Muscle of back (tissue), 11 donors: ENCODE data around the gene FOXP1. TPM values are rescaled to one million over a fixed set of nuclear protein-coding genes. Genes with fewer than 3 reads are reported as not detected.

Experiments used
- DNase-seq, 3 donors: peaks; one replicate each; pipeline versions ENCODE4 v3.0.0 to v3.0.0-alpha.2; 2013
- polyA plus RNA-seq, 10 donors: library from polyadenylated mRNA; unstranded; fragments of 120-200 nt; gene quantifications; one replicate each; pipeline ENCODE4 v1.2.1, GENCODE V29; 2013; ENCODE audit not compliant: insufficient read length in 10 of 10

Gene FOXP1
- polyA plus RNA-seq, 10 donors = 17.1 to 26.3 (median 20.8) TPM

DNA sequence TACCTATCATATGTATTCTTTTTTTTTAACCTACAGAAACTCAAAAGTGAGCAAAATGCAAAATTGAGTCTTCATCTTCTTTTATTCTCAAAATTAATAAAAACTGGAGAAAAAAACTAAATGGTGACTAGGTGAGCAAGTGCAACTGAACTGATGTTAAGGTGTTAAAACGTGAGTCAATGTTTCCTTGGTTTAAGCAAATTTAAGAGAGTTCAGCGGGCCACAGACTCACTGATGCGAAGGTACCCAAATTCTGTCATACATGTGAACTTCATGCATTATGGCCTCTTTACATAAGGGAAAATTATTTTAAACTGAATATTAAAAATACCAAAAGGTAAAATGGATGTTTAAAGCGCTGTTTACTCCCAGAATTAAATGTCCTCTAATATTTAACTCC is 206.6 kb downstream of the FOXP1 start:
- no peak for DNase-seq

DNA sequence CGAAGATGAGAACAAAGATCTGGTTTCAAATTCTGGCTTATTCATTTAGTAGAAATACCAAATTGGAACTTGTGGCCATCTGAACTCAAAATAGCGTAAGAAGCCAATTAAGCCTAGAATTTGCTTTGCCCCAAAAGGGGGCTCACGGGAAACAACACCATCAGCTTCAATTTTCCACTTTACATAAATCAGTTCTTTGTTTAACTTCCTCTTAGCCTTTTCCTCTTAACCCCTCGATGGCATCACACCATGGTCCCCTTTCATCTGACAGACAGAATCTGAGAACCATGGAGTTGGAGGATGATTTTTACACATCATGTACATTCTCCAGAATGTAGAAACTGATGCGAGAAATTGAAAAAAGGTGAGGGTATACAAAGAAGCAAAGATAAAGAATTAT is 207.0 kb downstream of the FOXP1 start:
- DNase-seq = no peak

GRCh38 chr3:71374582-71374981 is 208.9 kb downstream of the FOXP1 start:
- DNase-seq = no peak

DNA sequence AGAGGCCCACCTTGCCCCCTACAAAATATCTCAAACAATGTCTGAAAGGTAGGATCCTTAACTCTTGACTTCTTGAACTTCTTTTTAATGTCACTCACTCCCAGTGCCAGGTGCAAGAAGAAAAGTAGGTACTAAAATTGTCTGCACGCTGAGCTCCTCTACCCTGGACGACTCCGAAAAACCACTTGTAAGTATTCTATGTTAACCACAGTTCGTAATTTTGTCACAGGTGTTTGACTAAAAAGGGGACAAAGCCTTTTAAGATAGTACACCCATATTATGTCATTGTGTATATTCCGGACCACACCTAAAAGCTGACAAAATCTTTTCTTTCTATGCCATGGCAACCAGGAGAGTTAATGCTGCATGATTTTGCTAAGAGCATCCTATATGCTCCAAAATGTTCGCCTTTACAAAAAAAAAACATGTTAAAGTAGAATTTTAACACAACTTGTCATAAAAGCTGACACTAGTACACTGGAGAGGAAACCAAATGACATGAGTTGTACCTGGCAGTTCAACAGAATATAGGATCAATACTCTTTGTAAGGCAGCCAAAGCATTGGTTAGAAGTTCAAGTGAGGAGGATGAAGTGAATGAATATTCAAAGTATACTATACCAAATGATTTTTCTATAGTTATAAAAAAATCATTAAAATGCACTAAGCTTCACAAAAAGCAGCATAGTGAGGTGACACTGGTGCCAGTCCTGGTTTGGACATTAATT is 210.5 kb downstream of the FOXP1 start:
- no peak for DNase-seq

DNA sequence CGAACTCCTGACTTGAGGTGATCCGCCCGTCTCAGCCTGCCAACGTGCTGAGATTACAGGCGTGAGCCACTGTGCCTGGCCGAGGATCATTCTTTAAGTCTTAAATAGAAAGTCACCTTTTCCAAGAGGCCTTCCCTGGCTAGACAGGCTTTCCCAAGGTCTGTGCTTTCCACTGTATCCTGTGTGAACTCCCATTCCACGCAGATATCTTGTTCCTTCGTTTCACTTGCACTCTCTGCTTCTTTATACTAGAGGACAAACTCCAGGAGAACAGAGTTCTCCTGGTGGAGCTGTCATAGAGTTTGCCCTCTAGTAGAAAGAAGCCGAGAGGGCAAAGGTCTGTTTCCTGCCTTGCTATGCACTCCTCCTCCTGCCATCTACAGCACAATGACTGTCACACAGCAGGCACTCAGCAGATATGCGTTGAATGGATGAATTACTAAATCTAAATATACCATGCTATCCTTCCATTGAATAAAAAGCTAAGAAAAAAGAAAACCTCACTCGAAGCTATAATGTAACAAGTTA is 211.2 kb downstream of the FOXP1 start:
- no peak for DNase-seq

- DNase-seq = no peak
Measured at GRCh38 chr3:71371282-71371681, 212.2 kb downstream of the FOXP1 start.

GRCh38 chr3:71370467-71370866 is 213.1 kb downstream of the FOXP1 start:
- no peak for DNase-seq

GRCh38 chr3:71369701-71370391 is 213.7 kb downstream of the FOXP1 start:
- DNase-seq = peak in 1 of 3 donors; percentile 40

GRCh38 chr3:71366988-71367604 is 216.4 kb downstream of the FOXP1 start:
- no peak for DNase-seq

DNA sequence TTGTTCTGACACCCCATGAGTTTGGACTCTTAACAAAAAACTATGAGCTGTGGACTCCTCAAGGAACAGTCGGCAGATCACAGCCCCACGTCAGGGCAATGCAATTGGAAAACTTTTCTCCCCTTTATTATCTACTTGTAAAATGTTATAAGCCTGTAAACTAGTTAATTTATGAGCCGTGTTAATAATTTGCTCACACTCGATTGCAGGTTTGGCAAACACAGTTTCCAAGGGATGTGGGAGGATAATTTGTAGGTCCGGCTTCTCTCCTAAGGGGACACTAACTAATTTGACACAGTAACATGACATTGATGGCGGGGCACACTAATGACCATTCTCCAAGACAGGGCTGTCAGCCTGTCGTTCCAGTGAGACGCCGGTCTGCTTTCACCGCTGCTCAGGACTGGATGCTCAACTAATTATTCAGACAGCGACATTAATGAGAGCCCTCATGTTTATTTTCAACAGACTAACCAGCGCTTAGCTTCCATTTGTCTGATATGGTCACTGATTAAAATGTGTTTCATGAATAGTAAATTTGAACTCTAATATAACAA is 222.1 kb downstream of the FOXP1 start:
- DNase-seq = no peak

DNA sequence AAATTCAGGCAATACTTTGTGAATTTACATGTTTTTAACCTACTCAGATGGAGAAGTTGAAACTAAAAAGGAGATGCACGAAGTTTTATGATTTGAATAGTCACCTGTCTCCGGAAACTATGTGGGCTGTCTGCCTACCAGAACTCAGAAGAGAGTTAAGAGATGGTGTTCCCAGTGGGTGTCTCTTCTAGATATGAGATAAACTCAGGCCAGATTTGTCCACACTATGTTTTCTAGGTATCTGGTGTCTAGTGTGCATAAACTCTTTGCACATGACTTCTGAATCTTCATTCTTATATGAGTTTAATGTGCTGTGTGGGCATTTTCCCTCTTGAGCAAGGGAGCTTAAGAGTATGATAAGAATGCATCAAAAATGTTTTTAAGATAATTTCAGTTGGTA is 222.8 kb downstream of the FOXP1 start:
- no peak for DNase-seq

DNA sequence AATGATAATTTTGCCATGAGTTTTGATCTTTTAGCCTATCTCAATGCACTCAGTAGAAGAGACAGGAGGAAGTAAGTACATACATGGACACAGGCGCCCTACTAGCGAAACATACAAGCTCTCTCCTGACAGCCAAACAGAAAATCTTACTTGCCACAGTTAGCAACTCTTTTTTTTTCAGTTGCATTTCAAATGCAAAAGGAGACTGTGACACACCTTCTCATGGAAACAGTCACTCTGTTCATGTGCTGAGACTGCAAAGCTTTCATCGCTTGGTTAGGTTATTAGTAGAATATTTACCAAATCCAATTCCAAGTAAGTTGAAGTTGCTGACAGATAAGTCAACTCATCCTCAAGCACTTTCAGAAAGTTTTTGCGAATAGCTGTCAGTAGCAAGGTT is 223.3 kb downstream of the FOXP1 start:
- no peak for DNase-seq

- no peak for DNase-seq
Measured at GRCh38 chr3:71358243-71358642, 225.3 kb downstream of the FOXP1 start.

- DNase-seq = peak in 2 of 3 donors; percentile 14 to 40
Measured at GRCh38 chr3:71356265-71356664, 227.3 kb downstream of the FOXP1 start.

DNA sequence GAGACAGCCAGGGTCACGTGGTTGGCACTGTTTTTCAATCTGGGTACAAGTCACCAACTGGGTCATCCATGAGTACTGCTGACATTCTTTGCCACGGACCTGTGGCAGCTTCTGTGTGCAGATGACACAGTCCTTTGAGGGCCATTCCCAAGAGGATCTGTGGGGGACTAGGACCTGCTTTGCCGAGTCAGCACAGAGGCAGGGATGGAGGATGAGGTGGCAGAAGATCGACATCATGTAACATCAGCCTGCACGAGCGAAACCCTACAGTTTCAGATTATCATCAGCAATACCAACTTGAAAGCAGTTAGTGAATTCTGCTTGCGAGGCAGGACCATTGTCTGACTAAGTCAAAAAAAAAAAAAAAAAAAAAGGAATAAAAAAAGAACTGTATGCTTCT is 227.7 kb downstream of the FOXP1 start:
- no peak for DNase-seq

DNA sequence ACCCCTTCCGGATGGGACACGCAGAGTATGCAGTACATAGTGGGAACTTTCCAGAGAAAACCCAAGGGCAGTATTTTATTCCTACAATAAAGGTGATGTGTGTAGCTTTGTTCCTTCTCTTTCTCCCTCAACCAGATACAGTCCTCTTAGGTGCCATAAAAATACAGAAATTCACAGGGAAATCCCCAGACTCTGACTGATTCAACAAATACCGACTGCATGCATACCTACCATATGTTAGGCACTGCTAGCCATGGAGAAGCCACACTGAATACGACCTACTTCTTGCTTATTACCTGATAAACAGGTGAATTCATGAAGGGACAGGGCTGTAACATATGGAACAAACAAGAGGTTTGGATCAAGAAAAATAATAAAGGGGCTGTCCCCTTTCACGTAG is 228.5 kb downstream of the FOXP1 start:
- DNase-seq = no peak

- DNase-seq = no peak
Measured at GRCh38 chr3:71351403-71352149, 232.0 kb downstream of the FOXP1 start.

DNA sequence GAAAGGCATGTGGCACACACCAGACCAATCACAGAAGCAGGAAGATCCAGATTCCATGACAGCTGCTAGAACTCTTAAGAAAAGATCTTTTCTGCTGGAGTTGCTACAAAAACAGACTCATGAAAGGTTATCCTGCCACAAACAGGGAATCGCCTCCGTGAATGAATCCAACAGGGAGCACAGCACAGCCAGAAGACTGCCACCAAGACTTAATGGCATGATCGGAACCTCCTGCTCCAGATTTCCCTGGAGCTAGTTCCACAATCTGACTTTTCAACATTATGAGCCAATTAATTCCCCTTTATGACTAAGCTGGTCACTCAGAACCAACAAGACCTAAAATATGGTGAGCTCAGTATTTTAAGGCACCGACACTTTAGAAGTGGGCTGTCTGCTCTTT is 232.5 kb downstream of the FOXP1 start:
- DNase-seq = no peak

- DNase-seq = no peak
Measured at GRCh38 chr3:71348831-71349230, 234.7 kb downstream of the FOXP1 start.

DNA sequence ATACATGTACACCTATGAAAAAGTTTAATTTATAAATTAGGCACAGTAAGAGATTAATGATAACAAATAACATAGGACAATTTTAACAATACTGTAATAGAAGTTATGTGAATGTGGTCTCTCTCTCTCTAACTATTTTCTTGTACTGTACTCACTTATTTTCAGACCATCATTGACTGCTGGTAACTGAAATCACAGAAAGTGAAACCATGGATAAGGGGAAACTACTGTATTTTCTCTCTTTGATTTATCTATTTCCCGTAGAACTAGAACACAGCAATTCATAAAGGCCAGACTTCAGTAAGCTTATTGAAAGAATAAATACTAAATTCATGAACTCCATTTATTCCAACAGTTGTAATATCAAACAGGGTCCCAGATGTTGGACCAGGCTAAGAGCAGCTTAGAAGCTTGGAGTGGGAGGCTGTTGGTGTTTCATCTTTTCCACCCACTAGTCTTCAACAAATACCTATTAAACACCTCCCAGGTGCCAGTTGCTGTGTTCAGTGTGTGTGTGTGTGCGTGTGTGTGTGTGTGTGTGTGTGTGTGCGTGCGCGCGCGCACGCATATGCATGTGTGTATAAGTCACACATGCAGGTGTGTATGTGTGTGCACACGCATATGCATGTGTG is 235.4 kb downstream of the FOXP1 start:
- DNase-seq = no peak

DNA sequence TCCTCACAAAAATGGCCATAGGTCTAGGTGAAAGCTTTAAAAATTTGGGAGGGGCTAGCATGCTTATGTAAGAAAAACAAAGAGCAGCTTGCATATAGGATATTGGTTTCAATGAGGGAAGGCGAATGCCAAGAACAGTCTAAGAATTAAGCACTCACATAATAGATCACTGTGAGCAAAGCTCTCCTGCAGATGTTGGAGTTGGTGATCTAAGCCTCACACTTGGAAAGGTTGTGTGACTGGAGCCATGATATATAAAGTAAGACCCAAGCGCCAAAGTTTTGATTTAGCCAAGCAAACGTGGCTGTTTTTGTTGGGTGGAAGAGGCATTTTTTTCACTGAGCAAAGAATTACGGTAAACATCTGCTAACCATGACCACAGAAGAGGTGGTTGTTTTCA is 237.5 kb downstream of the FOXP1 start:
- peak in 2 of 3 donors; percentile 11 to 39 for DNase-seq
